K562 (cell line): ENCODE measurements around the gene NAV2. TPM values are rescaled to one million over a fixed set of nuclear protein-coding genes. Genes with fewer than 3 reads are reported as not detected.

Source experiments
- ATAC-seq: fragments of 200-7000 bp; cut with Tn5 transposase; 3 replicates; pipeline ENCODE4 v1.9.1; 2020; ENCODE audit warnings: moderate library complexity
- BruUV-seq: library from RNA; stranded (reverse); fragments of 400-500 nt; replicated peaks from 2 replicates; lab custom pipeline; 2021; lab: Mats Ljungman, UMichigan
- CTCF ChIA-PET: fragments of 300-600 bp; formaldehyde crosslinking; extraction: SDS; loops from one replicate; lab custom pipeline; 2021; ENCODE audit warnings: low intra/inter-chr PET ratio; lab: Yijun Ruan, JAX
- POLR2A ChIA-PET: fragments of 300-600, 350-650 bp; sonication (Branson Sonifier 250); formaldehyde crosslinking; extraction: SDS; loops from one replicate; lab custom pipeline; 2021; ENCODE audit warnings: antibody characterized with exemption, inconsistent platforms; lab: Yijun Ruan, JAX
- DNase-seq, 4 experiments: peaks; one replicate each; pipeline versions ENCODE4 v3.0.0 to v3.0.0-alpha.2; 2011 to 2018; ENCODE audit warnings: low spot score in 3 of 4, mixed read lengths in 3 of 4; ENCODE audit errors: extremely low read depth in 1 of 4
- FAIRE-seq: peaks from 2 replicates; lab custom pipeline; 2011; peaks lifted over from hg19 to GRCh38; lab: Jason Lieb, UNC
- H2AFZ ChIP-seq: 2 replicates; pipeline ENCODE4 v1.6.0; 2011; ENCODE audit warnings: low read depth, low read length, control low read depth, inconsistent platforms
- H3K27ac ChIP-seq: fragments of 200-600 bp; 3 replicates; pipeline ENCODE4 v1.8.0; 2011; ENCODE audit warnings: low read depth, mild to moderate bottlenecking, control low read depth, inconsistent platforms, low read length, moderate library complexity, mixed read lengths; ENCODE audit errors: extremely low read depth
- H3K27me3 ChIP-seq, 2 experiments: fragments of 300-600 bp in 1 of 2; 2 replicates in 1 of 2; 3 replicates in 1 of 2; pipeline versions ENCODE4 v1.6.0 to v1.8.0; 2011; ENCODE audit warnings: inconsistent platforms in 2 of 2, low read length in 2 of 2, mild to moderate bottlenecking in 1 of 2, mixed read lengths in 1 of 2, moderate library complexity in 1 of 2; ENCODE audit not compliant: control insufficient read depth in 2 of 2, insufficient read depth in 2 of 2
- H3K36me3 ChIP-seq: fragments of 300-600 bp; 3 replicates; pipeline ENCODE4 v1.8.0; 2011; ENCODE audit warnings: mild to moderate bottlenecking, low read length, inconsistent platforms; ENCODE audit not compliant: control insufficient read depth, insufficient read depth
- H3K4me1 ChIP-seq, 2 experiments: fragments of 200-600 bp in 1 of 2; replicated peaks in 1 of 2; 2 replicates in 1 of 2; 3 replicates in 1 of 2; pipeline versions ENCODE4 v1.5.1 to v1.8.0; 2011; ENCODE audit warnings: inconsistent platforms in 2 of 2, low read length in 2 of 2, mild to moderate bottlenecking in 1 of 2, mixed read lengths in 1 of 2, moderate library complexity in 1 of 2; ENCODE audit not compliant: control insufficient read depth in 2 of 2, insufficient read depth in 2 of 2
- H3K4me2 ChIP-seq: 2 replicates; pipeline ENCODE4 v1.6.1; 2011; ENCODE audit warnings: low read length, control low read depth, inconsistent platforms, mixed read lengths; ENCODE audit not compliant: insufficient read depth
- H3K4me3 ChIP-seq: fragments of 200-600 bp; sonication (generic), shearing (Covaris generic); 2 replicates; pipeline ENCODE4 v1.5.1; 2016; ENCODE audit warnings: control low read depth, inconsistent platforms
- H3K79me2 ChIP-seq: fragments of 200-600 bp; 3 replicates; pipeline ENCODE4 v1.8.0; 2011; ENCODE audit warnings: low read length, inconsistent platforms; ENCODE audit not compliant: control insufficient read depth, insufficient read depth
- H3K9ac ChIP-seq, 2 experiments: 2 replicates each; pipeline versions ENCODE4 v1.6.0 to v1.6.1; 2011; ENCODE audit warnings: low read depth in 2 of 2, low read length in 2 of 2, control low read depth in 1 of 2, inconsistent platforms in 1 of 2, mild to moderate bottlenecking in 1 of 2, mixed read lengths in 1 of 2; ENCODE audit not compliant: insufficient read depth in 1 of 2
- H3K9me1 ChIP-seq: one replicate; pipeline ENCODE4 v1.6.0; 2011; ENCODE audit warnings: inconsistent platforms, mild to moderate bottlenecking, low read length, moderate library complexity; ENCODE audit not compliant: control insufficient read depth, insufficient read depth
- H3K9me3 ChIP-seq: replicated peaks from 2 replicates; pipeline ENCODE4 v1.5.1; 2011; ENCODE audit warnings: low read depth, low read length, inconsistent platforms; ENCODE audit not compliant: control insufficient read depth, insufficient read depth
- H4K20me1 ChIP-seq: replicated peaks from 2 replicates; pipeline ENCODE4 v1.6.1; 2011; ENCODE audit warnings: low read length, inconsistent platforms, mixed read lengths; ENCODE audit not compliant: control insufficient read depth, insufficient read depth
- FOXK1 ChIP-seq: sonication (generic); formaldehyde crosslinking; IDR thresholded peaks from 2 replicates; pipeline ENCODE4 v1.8.0; 2022; ENCODE audit warnings: missing genetic modification reagents, mild to moderate bottlenecking, borderline replicate concordance
- GTF2A2 ChIP-seq: IDR thresholded peaks from 2 replicates; pipeline ENCODE4 v1.6.1; 2016; ENCODE audit warnings: mild to moderate bottlenecking, missing genetic modification characterization, missing compliant biosample characterization
- KDM5B ChIP-seq: fragments of 200-600 bp; sonication (generic); IDR thresholded peaks from 2 replicates; pipeline ENCODE4 v1.6.1; 2012; ENCODE audit warnings: low read depth, mild to moderate bottlenecking, moderate library complexity, low read length, control low read depth, inconsistent platforms; ENCODE audit not compliant: insufficient replicate concordance
- NRF1 ChIP-seq, 2 experiments: fragments of 450-650 bp; IDR thresholded peaks in 1 of 2; conservative IDR thresholded peaks in 1 of 2; 2 replicates each; pipeline ENCODE4 v1.6.1; 2014; ENCODE audit warnings: mild to moderate bottlenecking in 2 of 2
- POLR2AphosphoS2 ChIP-seq: IDR thresholded peaks from 2 replicates; pipeline ENCODE4 v1.6.1; 2012; ENCODE audit warnings: low read length, improper control_type of control experiment
- SPI1 ChIP-seq: IDR thresholded peaks from 2 replicates; pipeline ENCODE4 v1.6.1; 2011; ENCODE audit warnings: low read depth, low read length, control low read depth, borderline replicate concordance
- TEAD4 ChIP-seq, 2 experiments: sonication (generic) in 1 of 2; formaldehyde crosslinking in 1 of 2; IDR thresholded peaks; 2 replicates each; pipeline versions ENCODE4 v1.6.1 to v1.8.0; 2012 to 2022; ENCODE audit warnings: borderline replicate concordance in 1 of 2, inconsistent platforms in 1 of 2, low read length in 1 of 2, mild to moderate bottlenecking in 1 of 2, missing genetic modification reagents in 1 of 2
- ZNF354B ChIP-seq: fragments of 250-450 bp; sonication (Bioruptor Pico); IDR thresholded peaks from 2 replicates; pipeline ENCODE4 v1.4.0; 2020
- ZNF561 ChIP-seq: fragments of 450-650 bp; formaldehyde crosslinking; conservative IDR thresholded peaks from 2 replicates; pipeline ENCODE4 v1.4.0; 2020; ENCODE audit warnings: mild to moderate bottlenecking, moderate library complexity
- WGBS: fragments of 100-300 bp; shearing (Covaris generic); methylation state at CpG from one replicate; pipeline ENCODE4 v1.1.6; 2016; ENCODE audit warnings: low coverage, mixed read lengths; ENCODE audit not compliant: insufficient coverage; ENCODE audit errors: missing lambda C conversion rate; 5-methylcytosine and 5-hydroxymethylcytosine counted together
- in situ Hi-C: fragments of 300-500 bp; cut with MboI; formaldehyde crosslinking; loops from 4 replicates; pipeline ENCODE4 v1.15.0; 2018; ENCODE audit warnings: inconsistent platforms, mixed read lengths
- intact Hi-C: fragments of 100-400 bp; cut with micrococcal nuclease; formaldehyde crosslinking; loops from 2 replicates; pipeline ENCODE4 v1.14.2; 2022
- polyA plus RNA-seq, 8 experiments: library from polyadenylated mRNA; depleted of rRNA in 4 of 8; stranded (reverse) in 5 of 8; unstranded in 3 of 8; fragments of >200 nt; fragmentation: Nextera tagmentation in 2 of 8; fragmentation: Illumina TruSeq in 1 of 8; extraction: Ambion mirVana in 2 of 8; extraction: Trizol in 1 of 8; gene quantifications; 2 replicates each; pipeline versions ENCODE4 v1.2.1 to v1.2.3, GENCODE V29; 2011 to 2014; ENCODE audit warnings: inconsistent platforms in 1 of 8, missing spikeins in 1 of 8
- total RNA-seq, 7 experiments: library from RNA; depleted of rRNA in 6 of 7; stranded (reverse); fragments of >200 nt in 6 of 7; fragmentation: Illumina TruSeq in 2 of 7; extraction: Trizol in 2 of 7; gene quantifications; 2 replicates each; pipeline versions ENCODE4 v1.2.1 to v1.2.3, GENCODE V29; 2011 to 2021; ENCODE audit warnings: low replicate concordance in 1 of 7
- TF ChIP-seq, protein P1 (sequence below): fragments of 250-450 bp; sonication (Bioruptor Pico); IDR thresholded peaks from 2 replicates; pipeline ENCODE4 v1.9.0; 2021; ENCODE audit warnings: mild to moderate bottlenecking, inconsistent platforms
- TF ChIP-seq, protein P2 (sequence below), 2 experiments: fragments of 450-650 bp in 1 of 2; sonication (generic) in 1 of 2; formaldehyde crosslinking in 1 of 2; IDR thresholded peaks in 1 of 2; conservative IDR thresholded peaks in 1 of 2; 2 replicates each; pipeline versions ENCODE4 v1.6.1 to v1.8.1; 2016 to 2023; ENCODE audit warnings: mild to moderate bottlenecking in 2 of 2, moderate library complexity in 2 of 2, inconsistent platforms in 1 of 2, missing genetic modification reagents in 1 of 2

Gene NAV2
- total and polyA plus RNA-seq, 9 of the 15 experiments (the other 6 are each of a cell fraction or from before 2014, with no cell fraction given), result 0.03 to 0.35 (median 0.05) TPM

DNA sequence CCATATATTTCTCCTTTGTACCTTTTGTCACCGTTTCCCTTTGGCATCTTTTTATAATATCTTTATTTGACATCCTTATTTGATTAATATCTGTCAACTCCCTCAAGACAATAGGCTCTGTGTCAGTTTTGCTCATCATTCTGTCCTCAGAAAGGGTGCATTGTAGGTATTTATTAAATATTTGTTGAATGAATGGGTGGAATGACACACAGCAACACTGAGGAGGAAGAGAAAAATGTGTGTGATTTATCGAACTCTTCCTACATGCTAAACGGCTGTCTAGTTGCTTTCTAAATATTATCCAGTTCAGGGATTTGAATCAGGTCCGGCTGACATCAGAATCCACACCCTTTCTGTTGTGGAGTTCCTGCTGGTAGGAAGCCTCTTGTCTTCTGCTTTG is 98.2 kb downstream of the NAV2 start:
- intact Hi-C loops (loop anchor here (5.0 kb wide), 1 partner anchor 91 kb away; no protein-coding TSS in a partner anchor), in situ Hi-C loops (no loop called here)
- 3% methylated on average over 4 of the region's 4 CpGs for WGBS
- no peak for DNase-seq
- ATAC-seq, result no peak
- Histone ChIP-seq H3K36me3 (no peaks in the 10 kb centered on the region), H3K9me3 (no peaks in the 10 kb centered on the region), H3K4me1 (no peaks in the 10 kb centered on the region), H2AFZ (no peak overlapping the region), H3K4me2 (no peak overlapping the region), H4K20me1 (no peaks in the 10 kb centered on the region; the same call in 1 of the 2 replicates), H3K9me1 (no peaks in the 10 kb centered on the region), H3K79me2 (no peaks in the 10 kb centered on the region), H3K27ac (no peak overlapping the region), H3K4me3 (no peak overlapping the region), H3K27me3 (peaks cover 0 to 11% of the 10 kb centered on the region in 2 experiments; a peak in 2 of 5 replicates), H3K9ac (no peak overlapping the region)
- TF ChIP-seq, protein P1, sequence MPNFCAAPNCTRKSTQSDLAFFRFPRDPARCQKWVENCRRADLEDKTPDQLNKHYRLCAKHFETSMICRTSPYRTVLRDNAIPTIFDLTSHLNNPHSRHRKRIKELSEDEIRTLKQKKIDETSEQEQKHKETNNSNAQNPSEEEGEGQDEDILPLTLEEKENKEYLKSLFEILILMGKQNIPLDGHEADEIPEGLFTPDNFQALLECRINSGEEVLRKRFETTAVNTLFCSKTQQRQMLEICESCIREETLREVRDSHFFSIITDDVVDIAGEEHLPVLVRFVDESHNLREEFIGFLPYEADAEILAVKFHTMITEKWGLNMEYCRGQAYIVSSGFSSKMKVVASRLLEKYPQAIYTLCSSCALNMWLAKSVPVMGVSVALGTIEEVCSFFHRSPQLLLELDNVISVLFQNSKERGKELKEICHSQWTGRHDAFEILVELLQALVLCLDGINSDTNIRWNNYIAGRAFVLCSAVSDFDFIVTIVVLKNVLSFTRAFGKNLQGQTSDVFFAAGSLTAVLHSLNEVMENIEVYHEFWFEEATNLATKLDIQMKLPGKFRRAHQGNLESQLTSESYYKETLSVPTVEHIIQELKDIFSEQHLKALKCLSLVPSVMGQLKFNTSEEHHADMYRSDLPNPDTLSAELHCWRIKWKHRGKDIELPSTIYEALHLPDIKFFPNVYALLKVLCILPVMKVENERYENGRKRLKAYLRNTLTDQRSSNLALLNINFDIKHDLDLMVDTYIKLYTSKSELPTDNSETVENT, result no peak
- TF ChIP-seq NRF1 (conservative IDR thresholded peaks at IDR 0.05 in 1 of 2, IDR thresholded peaks at IDR 0.05 in 1 of 2), result no peak
- no peak for TF ChIP-seq FOXK1 (CRISPR knock-in tag)
- TF ChIP-seq SPI1, result no peak
- no peak for TF ChIP-seq KDM5B
- TF ChIP-seq ZNF354B, result no peak
- no peak for TF ChIP-seq POLR2AphosphoS2
- TF ChIP-seq TEAD4 (IDR thresholded peaks at IDR 0.05; ENCODE audit: low read length), result no peak
- no peak for TF ChIP-seq TEAD4 (CRISPR knock-in tag; IDR thresholded peaks at IDR 0.05; ENCODE audit: borderline replicate concordance)
- TF ChIP-seq, protein P2, sequence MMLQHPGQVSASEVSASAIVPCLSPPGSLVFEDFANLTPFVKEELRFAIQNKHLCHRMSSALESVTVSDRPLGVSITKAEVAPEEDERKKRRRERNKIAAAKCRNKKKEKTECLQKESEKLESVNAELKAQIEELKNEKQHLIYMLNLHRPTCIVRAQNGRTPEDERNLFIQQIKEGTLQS (IDR thresholded peaks at IDR 0.05), result no peak
- TF ChIP-seq, protein P2 (CRISPR knock-in tag; conservative IDR thresholded peaks at IDR 0.05), result no peak
- no peak for TF ChIP-seq ZNF561 (CRISPR knock-in tag)
- no peak for TF ChIP-seq GTF2A2 (tag)
- CTCF ChIA-PET, result no interaction called here
- FAIRE-seq, result no peak
- POLR2A ChIA-PET, result no interaction called here
- BruUV-seq, result no TSS peak
